ENCODE results near the gene SH3BGRL. TPM values are rescaled to one million over a fixed set of nuclear protein-coding genes. Genes with fewer than 3 reads are reported as not detected.

Gene SH3BGRL
- polyA plus RNA-seq, 3 donors = 203 to 374 (median 318) TPM

DNA sequence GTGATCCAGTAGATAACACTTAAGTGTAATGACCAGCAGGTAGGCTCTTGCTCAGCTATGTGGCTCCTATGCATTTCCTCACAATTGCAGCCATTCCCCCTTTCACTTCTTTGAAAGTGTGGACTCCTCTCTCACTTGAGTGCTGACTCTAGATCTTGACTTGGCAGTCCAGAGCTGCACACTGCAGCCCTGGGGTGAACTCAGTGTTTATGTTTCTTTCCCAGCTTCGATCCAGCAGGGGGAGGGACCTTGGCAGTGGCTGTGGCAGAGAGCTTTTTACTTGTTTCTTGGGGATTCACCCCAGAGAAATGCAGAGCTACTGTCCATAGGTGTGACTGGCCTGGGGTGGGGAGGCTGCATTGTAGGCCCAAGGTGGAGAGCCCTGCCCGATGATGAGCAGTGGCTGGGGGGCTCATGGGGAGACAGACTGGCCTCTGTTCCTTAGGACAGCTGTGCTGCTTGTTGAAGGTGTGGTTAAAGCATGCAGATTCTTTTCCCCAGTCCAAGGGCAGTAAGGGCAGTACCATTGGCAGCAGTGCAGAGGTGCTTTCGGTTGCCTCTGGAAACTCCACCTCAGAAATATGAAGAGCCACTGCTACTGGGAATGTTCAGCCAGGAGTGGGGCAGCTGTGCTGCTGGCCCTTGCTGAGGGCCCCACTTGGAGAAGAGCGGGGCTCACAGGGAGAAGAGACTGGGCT, 134.7 kb downstream of the SH3BGRL start:
- H3K4me1 ChIP-seq (ENCODE audit: control insufficient read depth in 1 of 2, insufficient read depth in 2 of 2, low read length in 2 of 2) = no peaks in the 10 kb centered on the region
- no peak overlapping the region for H3K9ac ChIP-seq (ENCODE audit: insufficient read depth, low read length, poor library complexity, severe bottlenecking)
- no peak overlapping the region for H3K4me2 ChIP-seq (replicated peaks; ENCODE audit: extremely low read depth, low read length, poor library complexity, severe bottlenecking)
- TF ChIP-seq, protein P1, sequence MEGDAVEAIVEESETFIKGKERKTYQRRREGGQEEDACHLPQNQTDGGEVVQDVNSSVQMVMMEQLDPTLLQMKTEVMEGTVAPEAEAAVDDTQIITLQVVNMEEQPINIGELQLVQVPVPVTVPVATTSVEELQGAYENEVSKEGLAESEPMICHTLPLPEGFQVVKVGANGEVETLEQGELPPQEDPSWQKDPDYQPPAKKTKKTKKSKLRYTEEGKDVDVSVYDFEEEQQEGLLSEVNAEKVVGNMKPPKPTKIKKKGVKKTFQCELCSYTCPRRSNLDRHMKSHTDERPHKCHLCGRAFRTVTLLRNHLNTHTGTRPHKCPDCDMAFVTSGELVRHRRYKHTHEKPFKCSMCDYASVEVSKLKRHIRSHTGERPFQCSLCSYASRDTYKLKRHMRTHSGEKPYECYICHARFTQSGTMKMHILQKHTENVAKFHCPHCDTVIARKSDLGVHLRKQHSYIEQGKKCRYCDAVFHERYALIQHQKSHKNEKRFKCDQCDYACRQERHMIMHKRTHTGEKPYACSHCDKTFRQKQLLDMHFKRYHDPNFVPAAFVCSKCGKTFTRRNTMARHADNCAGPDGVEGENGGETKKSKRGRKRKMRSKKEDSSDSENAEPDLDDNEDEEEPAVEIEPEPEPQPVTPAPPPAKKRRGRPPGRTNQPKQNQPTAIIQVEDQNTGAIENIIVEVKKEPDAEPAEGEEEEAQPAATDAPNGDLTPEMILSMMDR (IDR thresholded peaks at IDR 0.05) = no peak
- peaks cover 22% of the 10 kb centered on the region in 2 donors for H3K36me3 Mint-ChIP-seq
- no peak overlapping the region for H3K27ac ChIP-seq (ENCODE audit: low read depth in 1 of 2, low read length in 2 of 2)
- H3K9me3 ChIP-seq (replicated peaks in 1 of 2; ENCODE audit: control insufficient read depth in 1 of 2, insufficient read depth in 1 of 2, low read length in 2 of 2) = peaks cover 0 to 5% of the 10 kb centered on the region in 2 donors
- peaks cover 0 to 2% (median 0%) of the 10 kb centered on the region in 3 donors for H3K27me3 Mint-ChIP-seq (ENCODE audit: low read depth in 3 of 3)
- 100% methylated on average over 1 of the region's 4 CpGs for WGBS (ENCODE audit: insufficient coverage)
- H3K36me3 ChIP-seq (replicated peaks in 1 of 2; ENCODE audit: control insufficient read depth in 1 of 2, insufficient read depth in 2 of 2, low read length in 2 of 2) = no peaks in the 10 kb centered on the region
- intact Hi-C loops (cut with micrococcal nuclease) = no loop called here
- peaks cover 2 to 8% (median 6%) of the 10 kb centered on the region in 7 donors for H3K9me3 Mint-ChIP-seq
- no peak overlapping the region for H3K4me3 ChIP-seq (replicated peaks in 1 of 3; ENCODE audit: low read depth in 2 of 3, low read length in 3 of 3)
- no peak overlapping the region for H3K4me3 Mint-ChIP-seq
- no peaks in the 10 kb centered on the region for H4K20me1 ChIP-seq (ENCODE audit: insufficient read depth, low read length)
- no peak overlapping the region for H2AFZ ChIP-seq (ENCODE audit: insufficient read depth, low read depth, low read length, poor library complexity, severe bottlenecking)
- no peak for DNase-seq
- no peaks in the 10 kb centered on the region for H3K79me2 ChIP-seq (ENCODE audit: insufficient read depth, low read length)
- no peaks in the 10 kb centered on the region for H3K27me3 ChIP-seq (ENCODE audit: control insufficient read depth in 2 of 2, insufficient read depth in 2 of 2, low read length in 2 of 2)
- peaks cover 8% of the 10 kb centered on the region for H3K4me1 Mint-ChIP-seq
- H3K27ac Mint-ChIP-seq = no peak overlapping the region

- intact Hi-C loops (cut with micrococcal nuclease) = no loop called here
Measured at GRCh38 chrX:81337805-81338204, 135.9 kb downstream of the SH3BGRL start.

More at GRCh38 chrX:81337805-81338204, 135.9 kb downstream of the SH3BGRL start:
- WGBS (ENCODE audit: insufficient coverage) = 100% methylated on average over 1 of the region's 3 CpGs
- Mint-ChIP-seq H3K4me1 (peaks cover 5% of the 10 kb centered on the region), H3K27me3 (ENCODE audit: low read depth in 3 of 3) (peaks cover 0 to 2% (median 0%) of the 10 kb centered on the region in 3 donors), H3K9me3 (peaks cover 2 to 9% (median 6%) of the 10 kb centered on the region in 7 donors), H3K27ac (no peak overlapping the region), H3K4me3 (no peak overlapping the region), H3K36me3 (peaks cover 22% of the 10 kb centered on the region in 2 donors)
- no peak overlapping the region for H3K4me2 ChIP-seq (replicated peaks; ENCODE audit: extremely low read depth, low read length, poor library complexity, severe bottlenecking)
- DNase-seq = no peak
- no peaks in the 10 kb centered on the region for H3K36me3 ChIP-seq (replicated peaks in 1 of 2; ENCODE audit: control insufficient read depth in 1 of 2, insufficient read depth in 2 of 2, low read length in 2 of 2)
- H3K27me3 ChIP-seq (ENCODE audit: control insufficient read depth in 2 of 2, insufficient read depth in 2 of 2, low read length in 2 of 2) = no peaks in the 10 kb centered on the region
- no peak overlapping the region for H3K9ac ChIP-seq (ENCODE audit: insufficient read depth, low read length, poor library complexity, severe bottlenecking)
- H4K20me1 ChIP-seq (ENCODE audit: insufficient read depth, low read length) = no peaks in the 10 kb centered on the region
- H3K79me2 ChIP-seq (ENCODE audit: insufficient read depth, low read length) = no peaks in the 10 kb centered on the region
- H3K4me3 ChIP-seq (replicated peaks in 1 of 3; ENCODE audit: low read depth in 2 of 3, low read length in 3 of 3) = no peak overlapping the region
- no peak overlapping the region for H2AFZ ChIP-seq (ENCODE audit: insufficient read depth, low read depth, low read length, poor library complexity, severe bottlenecking)
- H3K27ac ChIP-seq (ENCODE audit: low read depth in 1 of 2, low read length in 2 of 2) = no peak overlapping the region
- H3K9me3 ChIP-seq (replicated peaks in 1 of 2; ENCODE audit: control insufficient read depth in 1 of 2, insufficient read depth in 1 of 2, low read length in 2 of 2) = peaks cover 0 to 5% of the 10 kb centered on the region in 2 donors
- H3K4me1 ChIP-seq (ENCODE audit: control insufficient read depth in 1 of 2, insufficient read depth in 2 of 2, low read length in 2 of 2) = no peaks in the 10 kb centered on the region
- TF ChIP-seq, protein P1 (IDR thresholded peaks at IDR 0.05) = no peak
